Liver (tissue), 9 donors: ENCODE data around the gene DGKD. TPM values are rescaled to one million over a fixed set of nuclear protein-coding genes. Genes with fewer than 3 reads are reported as not detected.

Experiments
- DNase-seq: peaks from one replicate; pipeline ENCODE4 v3.0.0-alpha.2; 2017; ENCODE audit warnings: low spot score
- H3K27ac ChIP-seq, 2 donors: one replicate each; pipeline ENCODE4 v1.7.0; 2013; ENCODE audit warnings: inconsistent platforms in 2 of 2, low read length in 2 of 2, control low read depth in 1 of 2, low read depth in 1 of 2, mild to moderate bottlenecking in 1 of 2
- H3K27me3 ChIP-seq, 4 donors: one replicate each; pipeline versions ENCODE4 v1.6.1 to v1.7.0; 2013; ENCODE audit warnings: low read length in 3 of 4, inconsistent platforms in 1 of 4, mild to moderate bottlenecking in 1 of 4, moderate library complexity in 1 of 4; ENCODE audit not compliant: control insufficient read depth in 4 of 4, insufficient read depth in 4 of 4
- H3K36me3 ChIP-seq, 4 donors: one replicate each; pipeline versions ENCODE4 v1.6.1 to v1.7.0; 2013; ENCODE audit warnings: low read length in 3 of 4, mild to moderate bottlenecking in 3 of 4, low read depth in 1 of 4, moderate library complexity in 1 of 4; ENCODE audit not compliant: control insufficient read depth in 4 of 4, insufficient read depth in 3 of 4
- H3K4me1 ChIP-seq, 4 donors: one replicate each; pipeline versions ENCODE4 v1.6.1 to v1.7.0; 2013; ENCODE audit warnings: low read length in 3 of 4, mild to moderate bottlenecking in 3 of 4, moderate library complexity in 1 of 4; ENCODE audit not compliant: control insufficient read depth in 4 of 4, insufficient read depth in 4 of 4
- H3K4me3 ChIP-seq, 3 donors: one replicate each; pipeline versions ENCODE4 v1.6.1 to v1.7.0; 2013; ENCODE audit warnings: low read length in 3 of 3, control low read depth in 1 of 3, low read depth in 1 of 3, mild to moderate bottlenecking in 1 of 3
- H3K9ac ChIP-seq, 2 donors: one replicate each; pipeline ENCODE4 v1.7.0; 2013; ENCODE audit warnings: low read length in 2 of 2, mild to moderate bottlenecking in 2 of 2, moderate library complexity in 2 of 2, control low read depth in 1 of 2, low read depth in 1 of 2
- H3K9me3 ChIP-seq, 4 donors: one replicate each; pipeline versions ENCODE4 v1.6.1 to v1.7.0; 2013; ENCODE audit warnings: low read length in 3 of 4; ENCODE audit not compliant: control insufficient read depth in 4 of 4
- EGR1 ChIP-seq, 2 donors: IDR thresholded peaks; 2 replicates each; pipeline ENCODE4 v1.6.1; 2016 to 2018; ENCODE audit warnings: antibody characterized with exemption in 2 of 2, low read depth in 2 of 2
- FOXA1 ChIP-seq: IDR thresholded peaks from 2 replicates; pipeline ENCODE4 v1.6.1; 2016; ENCODE audit warnings: antibody characterized with exemption
- FOXA2 ChIP-seq: IDR thresholded peaks from 2 replicates; pipeline ENCODE4 v1.6.1; 2016; ENCODE audit warnings: antibody characterized with exemption
- GABPA ChIP-seq, 2 donors: IDR thresholded peaks in 1 of 2; conservative IDR thresholded peaks in 1 of 2; 2 replicates each; pipeline ENCODE4 v1.6.1; 2016; ENCODE audit warnings: antibody characterized with exemption in 2 of 2, mild to moderate bottlenecking in 1 of 2, moderate library complexity in 1 of 2
- HNF4A ChIP-seq, 2 donors: conservative IDR thresholded peaks; 2 replicates each; pipeline ENCODE4 v1.6.1; 2016; ENCODE audit warnings: antibody characterized with exemption in 2 of 2, mild to moderate bottlenecking in 2 of 2
- JUND ChIP-seq, 2 donors: IDR thresholded peaks; 2 replicates each; pipeline ENCODE4 v1.6.1; 2016; ENCODE audit warnings: antibody characterized with exemption in 2 of 2
- NR2F2 ChIP-seq: IDR thresholded peaks from 2 replicates; pipeline ENCODE4 v1.6.1; 2016; ENCODE audit warnings: antibody characterized with exemption
- RAD21 ChIP-seq, 2 donors: IDR thresholded peaks; 2 replicates each; pipeline ENCODE4 v1.6.1; 2016; ENCODE audit warnings: antibody characterized with exemption in 2 of 2, mild to moderate bottlenecking in 2 of 2
- RXRA ChIP-seq, 2 donors: IDR thresholded peaks; 2 replicates each; pipeline ENCODE4 v1.6.1; 2017 to 2018; ENCODE audit warnings: antibody characterized with exemption in 2 of 2, mild to moderate bottlenecking in 1 of 2
- SP1 ChIP-seq: IDR thresholded peaks from 2 replicates; pipeline ENCODE4 v1.6.1; 2018; ENCODE audit warnings: antibody characterized with exemption, mild to moderate bottlenecking
- WGBS: extraction: QIAGEN DNeasy Blood & Tissue Kit; methylation state at CpG from one replicate; pipeline ENCODE4 v1.1.7; 2013; 5-methylcytosine and 5-hydroxymethylcytosine counted together
- polyA plus RNA-seq, 2 donors: library from polyadenylated mRNA; stranded (reverse) in 1 of 2; unstranded in 1 of 2; fragments of 200-250 nt in 1 of 2; fragments of >200 nt in 1 of 2; fragmentation: Nextera tagmentation in 1 of 2; extraction: Ambion mirVana in 1 of 2; gene quantifications; one replicate each; pipeline versions ENCODE4 v1.2.1 to v1.2.3, GENCODE V29; 2013 to 2015
- total RNA-seq, 2 donors: library from RNA; depleted of rRNA; stranded (reverse); fragments of >200 nt; gene quantifications; one replicate each; pipeline ENCODE4 v1.2.3, GENCODE V29; 2014
- TF ChIP-seq, protein P1 (sequence below): IDR thresholded peaks from 2 replicates; pipeline ENCODE4 v1.6.1; 2016; ENCODE audit warnings: antibody characterized with exemption, mild to moderate bottlenecking
- TF ChIP-seq, protein P2 (sequence below): IDR thresholded peaks from 2 replicates; pipeline ENCODE4 v1.6.1; 2016; ENCODE audit warnings: antibody characterized with exemption
- TF ChIP-seq, protein P3 (sequence below): IDR thresholded peaks from 2 replicates; pipeline ENCODE4 v1.6.1; 2016; ENCODE audit warnings: antibody characterized with exemption
- TF ChIP-seq, protein P4 (sequence below): IDR thresholded peaks from 2 replicates; pipeline ENCODE4 v1.6.1; 2016; ENCODE audit warnings: antibody characterized with exemption
- donor health status: healthy.
- donor health status: healthy.
- donor health status: healthy.
- donor health status: healthy.
- donor health status: healthy.

DGKD gene
- total and polyA plus RNA-seq, 4 donors: 4.8 to 16.4 (median 8.2) TPM

DNA sequence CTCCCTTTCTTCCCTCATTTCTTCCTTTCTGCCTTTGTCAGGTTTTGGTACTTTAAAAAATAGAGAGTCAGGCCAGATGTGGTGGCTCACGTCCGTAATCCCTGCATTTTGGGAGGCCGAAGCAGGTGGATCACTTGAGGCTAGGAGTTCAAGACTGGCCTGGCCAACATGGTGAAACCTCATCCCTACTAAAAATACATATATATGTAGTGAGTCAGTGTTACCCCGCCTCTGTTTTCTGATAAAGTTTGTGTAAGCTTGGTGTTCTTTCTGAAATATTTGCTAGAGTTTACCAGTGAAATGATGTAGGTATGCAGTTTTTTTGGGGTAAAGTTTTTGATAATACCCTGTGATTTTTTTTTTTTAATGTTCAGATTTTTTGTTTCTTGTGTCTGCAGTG is 58.8 kb downstream of the DGKD start:
- Histone ChIP-seq H3K27me3 (no peaks in the 10 kb centered on the region), H3K27ac (no peak overlapping the region), H3K9me3 (peaks cover 0 to 4% (median 1%) of the 10 kb centered on the region in 4 donors), H3K4me1 (peaks cover 3 to 22% (median 15%) of the 10 kb centered on the region in 4 donors), H3K36me3 (no peaks in the 10 kb centered on the region), H3K4me3 (no peak overlapping the region), H3K9ac (no peak overlapping the region)
- TF ChIP-seq JUND (IDR thresholded peaks at IDR 0.05) (no peak), RAD21 (IDR thresholded peaks at IDR 0.05) (no peak), HNF4A (conservative IDR thresholded peaks at IDR 0.05) (no peak), NR2F2 (no peak), FOXA1 (no peak), GABPA (IDR thresholded peaks at IDR 0.05 in 1 of 2, conservative IDR thresholded peaks at IDR 0.05 in 1 of 2) (no peak), EGR1 (IDR thresholded peaks at IDR 0.05; ENCODE audit: low read depth in 2 of 2) (no peak), FOXA2 (no peak)
- TF ChIP-seq, protein P1, sequence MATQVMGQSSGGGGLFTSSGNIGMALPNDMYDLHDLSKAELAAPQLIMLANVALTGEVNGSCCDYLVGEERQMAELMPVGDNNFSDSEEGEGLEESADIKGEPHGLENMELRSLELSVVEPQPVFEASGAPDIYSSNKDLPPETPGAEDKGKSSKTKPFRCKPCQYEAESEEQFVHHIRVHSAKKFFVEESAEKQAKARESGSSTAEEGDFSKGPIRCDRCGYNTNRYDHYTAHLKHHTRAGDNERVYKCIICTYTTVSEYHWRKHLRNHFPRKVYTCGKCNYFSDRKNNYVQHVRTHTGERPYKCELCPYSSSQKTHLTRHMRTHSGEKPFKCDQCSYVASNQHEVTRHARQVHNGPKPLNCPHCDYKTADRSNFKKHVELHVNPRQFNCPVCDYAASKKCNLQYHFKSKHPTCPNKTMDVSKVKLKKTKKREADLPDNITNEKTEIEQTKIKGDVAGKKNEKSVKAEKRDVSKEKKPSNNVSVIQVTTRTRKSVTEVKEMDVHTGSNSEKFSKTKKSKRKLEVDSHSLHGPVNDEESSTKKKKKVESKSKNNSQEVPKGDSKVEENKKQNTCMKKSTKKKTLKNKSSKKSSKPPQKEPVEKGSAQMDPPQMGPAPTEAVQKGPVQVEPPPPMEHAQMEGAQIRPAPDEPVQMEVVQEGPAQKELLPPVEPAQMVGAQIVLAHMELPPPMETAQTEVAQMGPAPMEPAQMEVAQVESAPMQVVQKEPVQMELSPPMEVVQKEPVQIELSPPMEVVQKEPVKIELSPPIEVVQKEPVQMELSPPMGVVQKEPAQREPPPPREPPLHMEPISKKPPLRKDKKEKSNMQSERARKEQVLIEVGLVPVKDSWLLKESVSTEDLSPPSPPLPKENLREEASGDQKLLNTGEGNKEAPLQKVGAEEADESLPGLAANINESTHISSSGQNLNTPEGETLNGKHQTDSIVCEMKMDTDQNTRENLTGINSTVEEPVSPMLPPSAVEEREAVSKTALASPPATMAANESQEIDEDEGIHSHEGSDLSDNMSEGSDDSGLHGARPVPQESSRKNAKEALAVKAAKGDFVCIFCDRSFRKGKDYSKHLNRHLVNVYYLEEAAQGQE: no peak
- TF ChIP-seq, protein P2, sequence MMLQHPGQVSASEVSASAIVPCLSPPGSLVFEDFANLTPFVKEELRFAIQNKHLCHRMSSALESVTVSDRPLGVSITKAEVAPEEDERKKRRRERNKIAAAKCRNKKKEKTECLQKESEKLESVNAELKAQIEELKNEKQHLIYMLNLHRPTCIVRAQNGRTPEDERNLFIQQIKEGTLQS: no peak
- TF ChIP-seq, protein P3, sequence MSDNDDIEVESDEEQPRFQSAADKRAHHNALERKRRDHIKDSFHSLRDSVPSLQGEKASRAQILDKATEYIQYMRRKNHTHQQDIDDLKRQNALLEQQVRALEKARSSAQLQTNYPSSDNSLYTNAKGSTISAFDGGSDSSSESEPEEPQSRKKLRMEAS: no peak
- TF ChIP-seq, protein P4, sequence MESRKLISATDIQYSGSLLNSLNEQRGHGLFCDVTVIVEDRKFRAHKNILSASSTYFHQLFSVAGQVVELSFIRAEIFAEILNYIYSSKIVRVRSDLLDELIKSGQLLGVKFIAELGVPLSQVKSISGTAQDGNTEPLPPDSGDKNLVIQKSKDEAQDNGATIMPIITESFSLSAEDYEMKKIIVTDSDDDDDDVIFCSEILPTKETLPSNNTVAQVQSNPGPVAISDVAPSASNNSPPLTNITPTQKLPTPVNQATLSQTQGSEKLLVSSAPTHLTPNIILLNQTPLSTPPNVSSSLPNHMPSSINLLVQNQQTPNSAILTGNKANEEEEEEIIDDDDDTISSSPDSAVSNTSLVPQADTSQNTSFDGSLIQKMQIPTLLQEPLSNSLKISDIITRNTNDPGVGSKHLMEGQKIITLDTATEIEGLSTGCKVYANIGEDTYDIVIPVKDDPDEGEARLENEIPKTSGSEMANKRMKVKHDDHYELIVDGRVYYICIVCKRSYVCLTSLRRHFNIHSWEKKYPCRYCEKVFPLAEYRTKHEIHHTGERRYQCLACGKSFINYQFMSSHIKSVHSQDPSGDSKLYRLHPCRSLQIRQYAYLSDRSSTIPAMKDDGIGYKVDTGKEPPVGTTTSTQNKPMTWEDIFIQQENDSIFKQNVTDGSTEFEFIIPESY: no peak
- DNase-seq: no peak
- WGBS: 98% methylated on average over 4 of the region's 4 CpGs

DNA sequence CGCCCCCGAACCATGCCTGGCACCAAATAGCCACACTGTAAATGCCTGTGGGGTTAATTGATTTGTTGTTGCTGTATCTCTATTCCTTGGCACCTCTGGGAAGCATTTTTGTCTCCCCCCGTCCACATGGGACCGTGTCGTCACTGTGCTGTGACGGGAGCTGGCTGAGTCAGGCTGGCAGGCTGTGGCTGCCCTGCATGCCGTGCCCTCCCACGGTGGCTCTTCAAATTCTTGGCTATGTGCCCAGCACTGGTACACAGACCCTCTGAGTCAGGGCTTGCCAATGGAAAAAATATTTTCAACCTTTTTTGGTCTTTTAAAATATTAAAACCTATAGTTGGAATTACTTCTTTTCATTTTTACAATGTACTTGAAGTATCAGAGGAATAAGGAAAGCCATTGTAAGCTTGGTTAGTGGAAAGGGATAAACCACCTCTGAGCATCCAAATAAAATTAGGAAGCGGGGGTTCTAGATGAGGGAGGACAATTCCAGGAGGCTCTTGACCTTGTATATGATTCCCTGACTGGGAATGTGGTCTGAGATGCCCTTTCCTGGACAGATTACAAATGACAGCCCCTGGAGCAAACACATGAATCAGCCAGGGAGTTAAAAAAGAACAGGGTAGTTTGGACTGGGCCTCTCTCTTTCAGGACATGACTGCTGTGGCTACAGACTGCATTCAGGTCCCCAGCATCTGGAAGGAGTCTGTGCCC is 59.4 kb downstream of the DGKD start:
- no peak for TF ChIP-seq SP1
- no peak for TF ChIP-seq RAD21 (IDR thresholded peaks at IDR 0.05)
- TF ChIP-seq, protein P3: no peak
- TF ChIP-seq JUND (IDR thresholded peaks at IDR 0.05): no peak
- TF ChIP-seq, protein P1: no peak
- no peak for TF ChIP-seq RXRA (IDR thresholded peaks at IDR 0.05)
- Histone ChIP-seq H3K4me1 (peaks cover 3 to 17% (median 12%) of the 10 kb centered on the region in 4 donors), H3K27ac (no peak overlapping the region), H3K4me3 (no peak overlapping the region), H3K27me3 (no peaks in the 10 kb centered on the region), H3K9me3 (peaks cover 0 to 4% (median 1%) of the 10 kb centered on the region in 4 donors), H3K36me3 (no peaks in the 10 kb centered on the region), H3K9ac (no peak overlapping the region)
- 67% methylated on average over 9 of the region's 9 CpGs for WGBS
- no peak for DNase-seq
